SK-N-MC (cell line): ENCODE measurements around the gene PTPRN2.

Experiments used
- DNase-seq: peaks from one replicate; pipeline ENCODE4 v3.0.0-alpha.2; 2011; ENCODE audit warnings: low read depth, low spot score
- H3K27ac ChIP-seq: fragments of 200-600 bp; sonication (generic); 2 replicates; pipeline ENCODE4 v1.5.1; 2016; ENCODE audit warnings: mixed run types
- H3K36me3 ChIP-seq: fragments of 200-600 bp; sonication (generic); 2 replicates; pipeline ENCODE4 v1.6.1; 2017; ENCODE audit warnings: antibody characterized with exemption, low read length, mixed read lengths; ENCODE audit not compliant: insufficient read depth
- H3K4me3 ChIP-seq: fragments of 200-600 bp; sonication (generic); 2 replicates; pipeline ENCODE4 v1.5.1; 2016
- H3K9ac ChIP-seq: fragments of 200-600 bp; sonication (generic); 2 replicates; pipeline ENCODE4 v1.8.0; 2017; ENCODE audit warnings: mixed run types, mixed read lengths; ENCODE audit not compliant: insufficient read length
- H3K9me3 ChIP-seq: fragments of 200-600 bp; sonication (generic); 2 replicates; pipeline ENCODE4 v1.6.1; 2017; ENCODE audit warnings: low read depth, mild to moderate bottlenecking, antibody characterized with exemption, low read length, moderate library complexity, mixed read lengths
- EZH2 ChIP-seq: fragments of 200-600 bp; sonication (generic); IDR thresholded peaks from one replicate; pipeline ENCODE4 v1.6.1; 2017; ENCODE audit warnings: antibody characterized with exemption
- FOXP2 ChIP-seq: optimal IDR thresholded peaks from 2 replicates; pipeline ENCODE3; 2011; ENCODE audit warnings: mild to moderate bottlenecking, moderate library complexity; ENCODE audit not compliant: insufficient read depth; ENCODE audit errors: extremely low read length, control extremely low read depth
- POLR2AphosphoS5 ChIP-seq: IDR thresholded peaks from 2 replicates; pipeline ENCODE4 v1.6.1; 2012; ENCODE audit warnings: mild to moderate bottlenecking, low read depth, low read length, borderline replicate concordance

The PTPRN2 gene

GRCh38 chr7:158592541-158592940 lies 4.9 kb upstream of the PTPRN2 start:
- no peak for DNase-seq
- H3K9ac ChIP-seq: no peak overlapping the region
- no peaks in the 10 kb centered on the region for H3K36me3 ChIP-seq
- no peak overlapping the region for H3K4me3 ChIP-seq
- no peak overlapping the region for H3K27ac ChIP-seq
- TF ChIP-seq POLR2AphosphoS5 (no peak), FOXP2 (no peak), EZH2 (no peak)
- no peaks in the 10 kb centered on the region for H3K9me3 ChIP-seq

GRCh38 chr7:158591944-158592343 lies 4.3 kb upstream of the PTPRN2 start:
- Histone ChIP-seq H3K36me3 (no peaks in the 10 kb centered on the region), H3K9ac (no peak overlapping the region), H3K27ac (no peak overlapping the region), H3K4me3 (no peak overlapping the region), H3K9me3 (no peaks in the 10 kb centered on the region)
- no peak for TF ChIP-seq FOXP2
- TF ChIP-seq POLR2AphosphoS5: no peak
- TF ChIP-seq EZH2: no peak
- DNase-seq: no peak

- TF ChIP-seq POLR2AphosphoS5: no peak
- TF ChIP-seq FOXP2: no peak
- TF ChIP-seq EZH2: no peak
- H3K4me3 ChIP-seq: no peak overlapping the region
- no peaks in the 10 kb centered on the region for H3K9me3 ChIP-seq
- no peaks in the 10 kb centered on the region for H3K36me3 ChIP-seq
- no peak overlapping the region for H3K9ac ChIP-seq
- no peak overlapping the region for H3K27ac ChIP-seq
- DNase-seq: no peak
Observed at GRCh38 chr7:158590181-158590530, 2.5 kb upstream of the PTPRN2 start.

GRCh38 chr7:158589653-158590052 lies 2.0 kb upstream of the PTPRN2 start:
- no peaks in the 10 kb centered on the region for H3K9me3 ChIP-seq
- no peak overlapping the region for H3K9ac ChIP-seq
- DNase-seq: no peak
- no peaks in the 10 kb centered on the region for H3K36me3 ChIP-seq
- H3K27ac ChIP-seq: no peak overlapping the region
- H3K4me3 ChIP-seq: no peak overlapping the region
- TF ChIP-seq POLR2AphosphoS5: no peak
- no peak for TF ChIP-seq EZH2
- no peak for TF ChIP-seq FOXP2

GRCh38 chr7:158588878-158589442 lies 1.3 kb upstream of the PTPRN2 start:
- no peak overlapping the region for H3K9ac ChIP-seq
- H3K4me3 ChIP-seq: no peak overlapping the region
- TF ChIP-seq FOXP2: no peak
- no peak for TF ChIP-seq POLR2AphosphoS5
- H3K9me3 ChIP-seq: no peaks in the 10 kb centered on the region
- no peak for DNase-seq
- no peak overlapping the region for H3K27ac ChIP-seq
- H3K36me3 ChIP-seq: no peaks in the 10 kb centered on the region

GRCh38 chr7:158588085-158588877 lies 658 bp upstream of the PTPRN2 start:
- peak overlapping the region; percentile 40; the same call in 1 of the 2 replicates for H3K4me3 ChIP-seq
- no peak for DNase-seq
- no peak overlapping the region for H3K9ac ChIP-seq
- no peak overlapping the region for H3K27ac ChIP-seq
- no peaks in the 10 kb centered on the region for H3K9me3 ChIP-seq
- TF ChIP-seq FOXP2 (no peak), EZH2 (no peak), POLR2AphosphoS5 (no peak)
- no peaks in the 10 kb centered on the region for H3K36me3 ChIP-seq

- Histone ChIP-seq H3K9ac (no peak overlapping the region), H3K36me3 (no peaks in the 10 kb centered on the region), H3K9me3 (no peaks in the 10 kb centered on the region), H3K27ac (no peak overlapping the region), H3K4me3 (no peak overlapping the region)
- no peak for DNase-seq
- TF ChIP-seq EZH2 (no peak), POLR2AphosphoS5 (no peak), FOXP2 (no peak)
Observed at GRCh38 chr7:158586499-158587161, 993 bp downstream of the PTPRN2 start.

GRCh38 chr7:158585721-158586498 lies 1.7 kb downstream of the PTPRN2 start:
- Histone ChIP-seq H3K9ac (no peak overlapping the region), H3K9me3 (no peaks in the 10 kb centered on the region), H3K27ac (no peak overlapping the region), H3K36me3 (no peaks in the 10 kb centered on the region), H3K4me3 (no peak overlapping the region)
- DNase-seq: no peak
- TF ChIP-seq FOXP2: no peak
- no peak for TF ChIP-seq EZH2
- no peak for TF ChIP-seq POLR2AphosphoS5
